ENCODE results near the gene ADH6. TPM values are rescaled to one million over a fixed set of nuclear protein-coding genes. Genes with fewer than 3 reads are reported as not detected.

ADH6 gene
- total and polyA plus RNA-seq, 4 donors = 36.7 to 163 (median 107) TPM

GRCh38 chr4:99166544-99166943 is 52.5 kb downstream of the ADH6 start:
- Histone ChIP-seq H3K9ac (ENCODE audit: low read depth in 1 of 2, low read length in 2 of 2) (peak overlapping the region in 1 of 2 donors; percentile 19), H3K4me3 (ENCODE audit: low read depth in 1 of 3, low read length in 3 of 3) (no peak overlapping the region), H3K4me1 (ENCODE audit: control insufficient read depth in 4 of 4, insufficient read depth in 4 of 4, low read length in 3 of 4) (peaks cover 2 to 38% (median 29%) of the 10 kb centered on the region in 4 donors), H3K27ac (ENCODE audit: low read depth in 1 of 2, low read length in 2 of 2) (peak overlapping the region; percentile 67), H3K36me3 (ENCODE audit: control insufficient read depth in 4 of 4, insufficient read depth in 3 of 4, low read depth in 1 of 4, low read length in 3 of 4) (no peaks in the 10 kb centered on the region), H3K9me3 (ENCODE audit: control insufficient read depth in 4 of 4, low read length in 3 of 4) (no peaks in the 10 kb centered on the region), H3K27me3 (ENCODE audit: control insufficient read depth in 4 of 4, insufficient read depth in 4 of 4, low read length in 3 of 4) (no peaks in the 10 kb centered on the region)
- TF ChIP-seq EGR1 (IDR thresholded peaks at IDR 0.05; ENCODE audit: low read depth in 2 of 2) = no peak
- peak; percentile 30 for TF ChIP-seq REST (IDR thresholded peaks at IDR 0.05)
- TF ChIP-seq FOXA1 (IDR thresholded peaks at IDR 0.05) = peak; percentile 17
- TF ChIP-seq GABPA (IDR thresholded peaks at IDR 0.05 in 1 of 2, conservative IDR thresholded peaks at IDR 0.05 in 1 of 2) = no peak
- peak; percentile 33 for TF ChIP-seq ATF3 (IDR thresholded peaks at IDR 0.05)
- TF ChIP-seq CTCF (IDR thresholded peaks at IDR 0.05; ENCODE audit: low read depth, low read length, missing input control) = no peak
- TF ChIP-seq FOXA2 (IDR thresholded peaks at IDR 0.05) = peak; percentile 58
- peak; percentile 53 for TF ChIP-seq YY1 (IDR thresholded peaks at IDR 0.05)
- peak; percentile 80 for TF ChIP-seq SP1 (IDR thresholded peaks at IDR 0.05)
- peak; percentile 66 for TF ChIP-seq ZBTB33 (IDR thresholded peaks at IDR 0.05)
- TF ChIP-seq NR2F2 (IDR thresholded peaks at IDR 0.05) = peak; percentile 13
- peak; percentile 83 to 89 for TF ChIP-seq HNF4A (conservative IDR thresholded peaks at IDR 0.05)
- peak; percentile 77 to 78 for TF ChIP-seq RXRA (IDR thresholded peaks at IDR 0.05)
- peak; percentile 55 to 58 for TF ChIP-seq JUND (IDR thresholded peaks at IDR 0.05)
- peak; percentile 52 to 64 for TF ChIP-seq RAD21 (IDR thresholded peaks at IDR 0.05)
- no peak for TF ChIP-seq TAF1 (conservative IDR thresholded peaks at IDR 0.05)
- peak; percentile 57 for TF ChIP-seq MAX (IDR thresholded peaks at IDR 0.05)
- peak; percentile 62 for TF ChIP-seq HNF4G (IDR thresholded peaks at IDR 0.05)
- WGBS = 32% methylated on average over 2 of the region's 2 CpGs
- no peak for DNase-seq (ENCODE audit: low spot score)
